ENCODE measurements around the gene PROCR.

GRCh38 chr20:35207950-35208611, 36.2 kb downstream of the PROCR start:
- TF ChIP-seq CTCF (IDR thresholded peaks at IDR 0.05 in 4 of 5, conservative IDR thresholded peaks at IDR 0.05 in 1 of 5) (peak; percentile 77 to 85 (median 81)), POLR2A (IDR thresholded peaks at IDR 0.05) (no peak)

Measured in gastrocnemius medialis (tissue), 4 donors.